Measurements from ENCODE around the gene DR1. TPM values are rescaled to one million over a fixed set of nuclear protein-coding genes. Genes with fewer than 3 reads are reported as not detected.

DR1 gene
- total RNA-seq, 1 experiment from 2014 or later, result 87.3 TPM

DNA sequence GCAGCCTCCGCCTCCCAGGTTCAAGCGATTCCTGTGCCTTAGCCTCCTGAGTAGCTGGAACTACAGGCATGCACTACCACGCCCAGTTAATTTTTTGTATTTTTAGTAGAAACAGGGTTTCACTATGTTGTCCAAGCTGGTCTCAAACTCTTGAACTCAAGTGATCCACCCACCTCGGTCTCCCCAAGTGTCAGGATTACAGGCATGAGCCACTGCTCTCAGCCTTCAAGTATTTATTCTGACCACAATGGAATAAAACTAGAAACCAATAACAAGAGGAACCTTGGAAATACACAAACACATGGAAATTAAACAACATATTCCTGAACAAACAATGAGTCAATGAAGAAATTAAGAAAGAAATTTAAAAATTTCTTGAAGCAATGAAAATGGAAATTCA is 32.7 kb upstream of the DR1 start:
- Histone ChIP-seq H4K20me1 (ENCODE audit: control insufficient read depth, insufficient read depth, insufficient read length) (no peaks in the 10 kb centered on the region), H3K4me2 (ENCODE audit: insufficient read depth, insufficient read length, low read length) (no peak overlapping the region), H4K8ac (replicated peaks; ENCODE audit: insufficient read length, low read depth, low read length) (no peak overlapping the region), H2BK15ac (ENCODE audit: low read depth, low read length) (no peak overlapping the region), H3K56ac (ENCODE audit: insufficient read length, low read depth, low read length) (no peak overlapping the region), H3K18ac (ENCODE audit: insufficient read length, low read depth, low read length) (no peak overlapping the region), H3K23me2 (ENCODE audit: insufficient read length, low read depth, low read length, poor library complexity, severe bottlenecking) (no peaks in the 10 kb centered on the region), H4K5ac (ENCODE audit: insufficient read length, low read depth, low read length) (no peak overlapping the region), H4K91ac (ENCODE audit: insufficient read length, low read depth, low read length) (no peak overlapping the region), H3K14ac (ENCODE audit: insufficient read depth, low read length) (no peak overlapping the region), H3K27ac (ENCODE audit: insufficient read length, low read depth, low read length) (no peak overlapping the region), H3K9ac (ENCODE audit: extremely low read depth, insufficient read length, low read length) (no peak overlapping the region), H3K79me2 (ENCODE audit: insufficient read depth, low read length) (no peaks in the 10 kb centered on the region), H3K27me3 (ENCODE audit: insufficient read depth, low read length) (no peaks in the 10 kb centered on the region), H3K9me3 (ENCODE audit: control insufficient read depth, low read depth, low read length) (no peaks in the 10 kb centered on the region), H3T11ph (ENCODE audit: low read length) (no peak overlapping the region), H2BK120ac (ENCODE audit: low read depth, low read length, poor library complexity, severe bottlenecking) (no peak overlapping the region), H2BK12ac (ENCODE audit: insufficient read length, low read depth, low read length) (no peak overlapping the region), H3K23ac (ENCODE audit: insufficient read length, low read depth, low read length) (no peak overlapping the region), H3K4ac (ENCODE audit: low read depth, low read length) (no peak overlapping the region), H3K79me1 (ENCODE audit: insufficient read depth, low read depth, low read length, poor library complexity, severe bottlenecking) (no peaks in the 10 kb centered on the region), H3K4me1 (ENCODE audit: insufficient read depth, low read length) (no peaks in the 10 kb centered on the region), H2BK5ac (ENCODE audit: insufficient read length, low read length) (no peak overlapping the region), H2AFZ (ENCODE audit: low read length) (no peak overlapping the region), H2AK5ac (ENCODE audit: insufficient read length, low read length) (no peak overlapping the region), H2BK20ac (ENCODE audit: low read depth, low read length, poor library complexity, severe bottlenecking) (no peak overlapping the region)
- DNase-seq, result no peak
- H3K36me3 Mint-ChIP-seq (ENCODE audit: insufficient read depth in 1 of 3, low read depth in 3 of 3), result peaks cover 0 to 10% (median 0%) of the 10 kb centered on the region in 3 experiments; a peak in 4 of 7 replicates
- H3K27ac Mint-ChIP-seq, result no peak overlapping the region
- no peaks in the 10 kb centered on the region for H3K4me1 Mint-ChIP-seq
- H3K27me3 Mint-ChIP-seq (ENCODE audit: low read depth), result no peaks in the 10 kb centered on the region
- TF ChIP-seq, protein P1, sequence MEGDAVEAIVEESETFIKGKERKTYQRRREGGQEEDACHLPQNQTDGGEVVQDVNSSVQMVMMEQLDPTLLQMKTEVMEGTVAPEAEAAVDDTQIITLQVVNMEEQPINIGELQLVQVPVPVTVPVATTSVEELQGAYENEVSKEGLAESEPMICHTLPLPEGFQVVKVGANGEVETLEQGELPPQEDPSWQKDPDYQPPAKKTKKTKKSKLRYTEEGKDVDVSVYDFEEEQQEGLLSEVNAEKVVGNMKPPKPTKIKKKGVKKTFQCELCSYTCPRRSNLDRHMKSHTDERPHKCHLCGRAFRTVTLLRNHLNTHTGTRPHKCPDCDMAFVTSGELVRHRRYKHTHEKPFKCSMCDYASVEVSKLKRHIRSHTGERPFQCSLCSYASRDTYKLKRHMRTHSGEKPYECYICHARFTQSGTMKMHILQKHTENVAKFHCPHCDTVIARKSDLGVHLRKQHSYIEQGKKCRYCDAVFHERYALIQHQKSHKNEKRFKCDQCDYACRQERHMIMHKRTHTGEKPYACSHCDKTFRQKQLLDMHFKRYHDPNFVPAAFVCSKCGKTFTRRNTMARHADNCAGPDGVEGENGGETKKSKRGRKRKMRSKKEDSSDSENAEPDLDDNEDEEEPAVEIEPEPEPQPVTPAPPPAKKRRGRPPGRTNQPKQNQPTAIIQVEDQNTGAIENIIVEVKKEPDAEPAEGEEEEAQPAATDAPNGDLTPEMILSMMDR (conservative IDR thresholded peaks at IDR 0.05), result no peak
- H3K4me3 Mint-ChIP-seq, result no peak overlapping the region
- no CpG with 5 or more reads among the region's 4 CpGs for WGBS (ENCODE audit: extremely low coverage, insufficient read length, low lambda C conversion rate)
- H3K9me3 Mint-ChIP-seq, result no peaks in the 10 kb centered on the region; a peak in 1 of 5 replicates

All from H9 (cell line).